ENCODE data around the gene MTX2. TPM values are rescaled to one million over a fixed set of nuclear protein-coding genes. Genes with fewer than 3 reads are reported as not detected.

The MTX2 gene
- total and polyA plus RNA-seq, 2 donors (not counting 3 experiments of a cell fraction or from before 2014, with no cell fraction given) = 31.3 TPM

- ChIA-PET POLR2A (no interaction called here), CTCF (interaction anchor here (1.7 kb wide), 1 partner anchor 15 kb away, joined by 5 read pairs; no protein-coding TSS in a partner anchor)
- no peak overlapping the region for H3K27ac ChIP-seq (ENCODE audit: insufficient read depth, low read depth, low read length)
- TF ChIP-seq EZH2 (IDR thresholded peaks at IDR 0.05; ENCODE audit: borderline replicate concordance, low read depth, low read length, severe bottlenecking) (no peak), FOS (IDR thresholded peaks at IDR 0.05; ENCODE audit: borderline replicate concordance, insufficient read depth, low read length) (no peak), MAX (IDR thresholded peaks at IDR 0.05; ENCODE audit: insufficient read depth, insufficient read length) (no peak), POLR2A (IDR thresholded peaks at IDR 0.05; ENCODE audit: low read depth, low read length) (no peak), POLR2AphosphoS5 (IDR thresholded peaks at IDR 0.05; ENCODE audit: insufficient read depth, low read depth, low read length) (no peak), MYC (IDR thresholded peaks at IDR 0.05; ENCODE audit: low read depth, low read length) (no peak), CTCF (IDR thresholded peaks at IDR 0.05; ENCODE audit: extremely low read depth in 1 of 2, insufficient read depth in 1 of 2, low read depth in 1 of 2, low read length in 2 of 2) (no peak), GATA2 (IDR thresholded peaks at IDR 0.05; ENCODE audit: insufficient read depth, insufficient read length, low read depth, low read length) (no peak), JUN (IDR thresholded peaks at IDR 0.05; ENCODE audit: borderline replicate concordance, insufficient read depth, insufficient read length, low read depth) (no peak)
- no peaks in the 10 kb centered on the region for H3K9me3 ChIP-seq (replicated peaks; ENCODE audit: control insufficient read depth, insufficient read depth, low read length)
- no peak for FAIRE-seq
- H3K27me3 ChIP-seq (ENCODE audit: control insufficient read depth in 2 of 2, insufficient read depth in 2 of 2, low read length in 2 of 2) = no peaks in the 10 kb centered on the region
- no peak for DNase-seq (ENCODE audit: low read depth, low spot score)
- BruUV-seq (replicated peaks) = no TSS peak
- no peak overlapping the region for H3K4me3 ChIP-seq (replicated peaks in 1 of 3; ENCODE audit: insufficient read depth in 1 of 3, low read depth in 1 of 3, low read length in 3 of 3)
- no peak overlapping the region for H3K9ac ChIP-seq (replicated peaks; ENCODE audit: extremely low read depth, insufficient read depth, low read length)
- H3K79me2 ChIP-seq (ENCODE audit: control insufficient read depth, insufficient read depth, low read length) = no peaks in the 10 kb centered on the region
- H3K4me1 ChIP-seq (ENCODE audit: control insufficient read depth, extremely low read depth, insufficient read depth, low read length) = peaks cover 13% of the 10 kb centered on the region
- no peak overlapping the region for H2AFZ ChIP-seq (ENCODE audit: low read depth, low read length)
- intact Hi-C loops (cut with micrococcal nuclease) (no loop called here), dilution Hi-C loops (cut with MboI; ENCODE audit: extremely low pct_ligation_motif_present, low sequenced_read_pairs) (no loop called here)
- H3K4me2 ChIP-seq (ENCODE audit: insufficient read depth, low read length) = no peak overlapping the region
- H4K20me1 ChIP-seq (replicated peaks; ENCODE audit: control insufficient read depth, extremely low read depth, insufficient read depth, low read length) = no peaks in the 10 kb centered on the region
- no peaks in the 10 kb centered on the region for H3K36me3 ChIP-seq (ENCODE audit: control insufficient read depth in 2 of 2, extremely low read depth in 1 of 2, insufficient read depth in 2 of 2, low read length in 2 of 2)
- H3K9me1 ChIP-seq (replicated peaks; ENCODE audit: control insufficient read depth, extremely low read depth, insufficient read depth, low read length) = no peaks in the 10 kb centered on the region
These were observed 22.9 kb upstream of the MTX2 start for GRCh38 chr2:176246331-176246730.
